Vagina (tissue), 2 donors: Measurements from ENCODE around the gene SORCS1.

Source experiments
- POLR2A ChIP-seq, 2 donors: fragments of 450-650 bp; IDR thresholded peaks; one replicate each; pipeline ENCODE4 v1.6.1; 2017; ENCODE audit warnings: antibody characterized with exemption in 2 of 2, mild to moderate bottlenecking in 2 of 2, moderate library complexity in 2 of 2
- TF ChIP-seq, protein P1 (sequence below), 3 experiments: fragments of 450-650 bp in 2 of 3; fragments of 200-600 bp in 1 of 3; sonication (generic) in 1 of 3; IDR thresholded peaks; one replicate each; pipeline ENCODE4 v1.5.1; 2017 to 2019; ENCODE audit warnings: antibody characterized with exemption in 3 of 3, mild to moderate bottlenecking in 2 of 3, moderate library complexity in 2 of 3

DNA sequence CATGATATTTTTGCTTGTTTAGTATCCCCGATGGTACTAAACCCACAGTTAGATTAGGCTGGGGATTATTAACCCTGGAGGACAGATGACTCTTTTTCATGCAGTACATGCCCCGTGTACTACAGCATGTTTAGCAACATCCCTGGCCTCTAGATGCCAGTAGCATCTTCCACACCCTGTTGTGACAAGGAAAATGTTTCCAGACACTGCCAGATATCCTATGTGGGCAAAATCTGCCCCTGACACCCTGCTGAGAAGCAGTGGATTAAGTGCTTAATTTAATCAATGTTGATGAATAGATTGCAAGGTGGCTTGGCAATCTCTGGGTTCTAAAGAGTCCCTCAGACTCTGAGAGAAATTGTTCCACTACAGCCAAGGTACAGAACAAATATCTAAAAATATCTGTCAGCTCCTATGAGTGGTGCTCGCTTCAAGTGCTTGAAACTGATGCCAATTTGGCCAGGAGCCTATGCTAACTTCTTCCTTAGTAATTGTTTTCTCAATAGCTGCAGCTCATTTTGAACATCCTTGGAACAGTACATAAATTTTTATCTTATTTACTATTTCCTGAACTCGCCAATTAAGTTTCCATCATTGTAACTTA lies 247.0 kb downstream of the SORCS1 start:
- TF ChIP-seq, protein P1, sequence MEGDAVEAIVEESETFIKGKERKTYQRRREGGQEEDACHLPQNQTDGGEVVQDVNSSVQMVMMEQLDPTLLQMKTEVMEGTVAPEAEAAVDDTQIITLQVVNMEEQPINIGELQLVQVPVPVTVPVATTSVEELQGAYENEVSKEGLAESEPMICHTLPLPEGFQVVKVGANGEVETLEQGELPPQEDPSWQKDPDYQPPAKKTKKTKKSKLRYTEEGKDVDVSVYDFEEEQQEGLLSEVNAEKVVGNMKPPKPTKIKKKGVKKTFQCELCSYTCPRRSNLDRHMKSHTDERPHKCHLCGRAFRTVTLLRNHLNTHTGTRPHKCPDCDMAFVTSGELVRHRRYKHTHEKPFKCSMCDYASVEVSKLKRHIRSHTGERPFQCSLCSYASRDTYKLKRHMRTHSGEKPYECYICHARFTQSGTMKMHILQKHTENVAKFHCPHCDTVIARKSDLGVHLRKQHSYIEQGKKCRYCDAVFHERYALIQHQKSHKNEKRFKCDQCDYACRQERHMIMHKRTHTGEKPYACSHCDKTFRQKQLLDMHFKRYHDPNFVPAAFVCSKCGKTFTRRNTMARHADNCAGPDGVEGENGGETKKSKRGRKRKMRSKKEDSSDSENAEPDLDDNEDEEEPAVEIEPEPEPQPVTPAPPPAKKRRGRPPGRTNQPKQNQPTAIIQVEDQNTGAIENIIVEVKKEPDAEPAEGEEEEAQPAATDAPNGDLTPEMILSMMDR (IDR thresholded peaks at IDR 0.05) = no peak
- no peak for TF ChIP-seq POLR2A (IDR thresholded peaks at IDR 0.05)
